Trophoblast cell (in vitro differentiated cells and primary cell): ENCODE measurements around the gene ARHGEF16.

ENCODE experiments used
- DNase-seq, 2 donors: peaks; one replicate each; pipeline ENCODE4 v3.0.0-alpha.2; 2016
- H2AFZ ChIP-seq: 2 replicates; pipeline ENCODE4 v1.6.1; 2013; ENCODE audit warnings: low read length, moderate library complexity, mild to moderate bottlenecking; ENCODE audit not compliant: insufficient read depth, poor library complexity
- H2AK5ac ChIP-seq: 2 replicates; pipeline ENCODE4 v1.6.1; 2013; ENCODE audit warnings: mild to moderate bottlenecking, low read length
- H2BK120ac ChIP-seq: 2 replicates; pipeline ENCODE4 v1.6.1; 2013; ENCODE audit warnings: low read length, mild to moderate bottlenecking, moderate library complexity; ENCODE audit not compliant: insufficient read depth, poor library complexity
- H2BK12ac ChIP-seq: 2 replicates; pipeline ENCODE4 v1.6.1; 2013; ENCODE audit warnings: mild to moderate bottlenecking, low read length, moderate library complexity
- H2BK5ac ChIP-seq: 2 replicates; pipeline ENCODE4 v1.6.1; 2013; ENCODE audit warnings: low read length, low read depth, moderate library complexity, mild to moderate bottlenecking; ENCODE audit not compliant: poor library complexity
- H3K14ac ChIP-seq: 2 replicates; pipeline ENCODE4 v1.6.1; 2013; ENCODE audit warnings: mild to moderate bottlenecking, low read length
- H3K18ac ChIP-seq: 2 replicates; pipeline ENCODE4 v1.6.1; 2013; ENCODE audit warnings: mild to moderate bottlenecking, low read length
- H3K23ac ChIP-seq: 2 replicates; pipeline ENCODE4 v1.6.1; 2013; ENCODE audit warnings: low read length
- H3K27ac ChIP-seq: 2 replicates; pipeline ENCODE4 v1.5.1; 2013; ENCODE audit warnings: low read depth, mild to moderate bottlenecking, inconsistent platforms, low read length, moderate library complexity
- H3K27me3 ChIP-seq: 2 replicates; pipeline ENCODE4 v1.6.1; 2013; ENCODE audit warnings: inconsistent platforms, mild to moderate bottlenecking, low read length, moderate library complexity; ENCODE audit not compliant: insufficient read depth
- H3K36me3 ChIP-seq, 2 experiments: 1 replicate in 1 of 2; 2 replicates in 1 of 2; pipeline ENCODE4 v1.6.1; 2013; ENCODE audit warnings: low read length in 2 of 2, mild to moderate bottlenecking in 2 of 2, moderate library complexity in 1 of 2; ENCODE audit not compliant: insufficient read depth in 2 of 2, control insufficient read depth in 1 of 2
- H3K4ac ChIP-seq: 2 replicates; pipeline ENCODE4 v1.6.1; 2013; ENCODE audit warnings: low read depth, mild to moderate bottlenecking, low read length, moderate library complexity
- H3K4me1 ChIP-seq, 2 experiments: 1 replicate in 1 of 2; 2 replicates in 1 of 2; pipeline ENCODE4 v1.6.1; 2013; ENCODE audit warnings: low read length in 2 of 2, mild to moderate bottlenecking in 2 of 2, moderate library complexity in 1 of 2; ENCODE audit not compliant: insufficient read depth in 2 of 2, control insufficient read depth in 1 of 2
- H3K4me2 ChIP-seq: 2 replicates; pipeline ENCODE4 v1.6.1; 2013; ENCODE audit warnings: inconsistent platforms, mild to moderate bottlenecking, low read length, moderate library complexity
- H3K4me3 ChIP-seq: 2 replicates; pipeline ENCODE4 v1.5.1; 2013; ENCODE audit warnings: mild to moderate bottlenecking, low read depth, low read length, inconsistent platforms
- H3K79me1 ChIP-seq: one replicate; pipeline ENCODE4 v1.6.1; 2013; ENCODE audit warnings: low read length
- H3K79me2 ChIP-seq: 2 replicates; pipeline ENCODE4 v1.6.1; 2013; ENCODE audit warnings: low read length, mild to moderate bottlenecking; ENCODE audit not compliant: control insufficient read depth, insufficient read depth, poor library complexity
- H3K9ac ChIP-seq: 2 replicates; pipeline ENCODE4 v1.6.1; 2013; ENCODE audit warnings: mild to moderate bottlenecking, low read length
- H3K9me3 ChIP-seq: 2 replicates; pipeline ENCODE4 v1.6.1; 2013; ENCODE audit warnings: low read depth, mild to moderate bottlenecking, control low read depth, inconsistent platforms, low read length; ENCODE audit not compliant: insufficient read depth
- H4K12ac ChIP-seq: 2 replicates; pipeline ENCODE4 v1.6.1; 2013; ENCODE audit warnings: low read depth, mild to moderate bottlenecking, low read length, moderate library complexity
- H4K8ac ChIP-seq: 2 replicates; pipeline ENCODE4 v1.6.1; 2013; ENCODE audit warnings: low read depth, mild to moderate bottlenecking, low read length, moderate library complexity
- H4K91ac ChIP-seq: one replicate; pipeline ENCODE4 v1.6.1; 2013; ENCODE audit warnings: low read depth, mild to moderate bottlenecking, low read length, moderate library complexity
- WGBS: extraction: QIAGEN DNeasy Blood & Tissue Kit; methylation state at CpG from one replicate; pipeline ENCODE4 v1.1.7; 2013; ENCODE audit warnings: missing lambda C conversion rate; ENCODE audit not compliant: insufficient read length, insufficient coverage; ENCODE audit errors: extremely low coverage; 5-methylcytosine and 5-hydroxymethylcytosine counted together

ARHGEF16 gene

DNA sequence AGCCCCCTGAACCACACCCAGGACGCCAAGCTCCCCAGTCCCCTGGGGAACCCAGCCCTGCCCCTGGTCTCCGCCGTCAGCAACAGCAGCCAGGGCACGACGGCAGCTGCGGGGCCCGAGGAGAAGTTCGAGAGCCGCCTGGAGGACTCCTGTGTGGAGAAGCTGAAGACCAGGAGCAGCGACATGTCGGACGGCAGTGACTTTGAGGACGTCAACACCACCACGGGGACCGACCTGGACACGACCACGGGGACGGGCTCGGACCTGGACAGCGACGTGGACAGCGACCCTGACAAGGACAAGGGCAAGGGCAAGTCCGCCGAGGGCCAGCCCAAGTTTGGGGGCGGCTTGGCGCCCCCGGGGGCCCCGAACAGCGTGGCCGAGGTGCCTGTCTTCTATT, 42.7 kb upstream of the ARHGEF16 start:
- H2BK5ac ChIP-seq: no peak overlapping the region
- H2BK12ac ChIP-seq: no peak overlapping the region
- no peak for DNase-seq
- H3K79me2 ChIP-seq: no peaks in the 10 kb centered on the region
- no peaks in the 10 kb centered on the region for H3K79me1 ChIP-seq
- no peak overlapping the region for H3K9ac ChIP-seq
- H3K4me2 ChIP-seq: no peak overlapping the region
- no peak overlapping the region for H4K91ac ChIP-seq
- no peak overlapping the region for H2BK120ac ChIP-seq
- no peak overlapping the region for H3K27ac ChIP-seq
- H4K12ac ChIP-seq: no peak overlapping the region
- peaks cover 16% of the 10 kb centered on the region for H3K9me3 ChIP-seq
- no CpG with 5 or more reads among the region's 30 CpGs for WGBS
- no peaks in the 10 kb centered on the region for H3K36me3 ChIP-seq
- no peak overlapping the region for H3K4ac ChIP-seq
- no peak overlapping the region for H2AFZ ChIP-seq
- H3K27me3 ChIP-seq: no peaks in the 10 kb centered on the region
- no peak overlapping the region for H3K4me3 ChIP-seq
- H3K4me1 ChIP-seq: no peaks in the 10 kb centered on the region
- no peak overlapping the region for H3K18ac ChIP-seq
- no peak overlapping the region for H3K23ac ChIP-seq
- H2AK5ac ChIP-seq: no peak overlapping the region
- no peak overlapping the region for H4K8ac ChIP-seq
- no peak overlapping the region for H3K14ac ChIP-seq

DNA sequence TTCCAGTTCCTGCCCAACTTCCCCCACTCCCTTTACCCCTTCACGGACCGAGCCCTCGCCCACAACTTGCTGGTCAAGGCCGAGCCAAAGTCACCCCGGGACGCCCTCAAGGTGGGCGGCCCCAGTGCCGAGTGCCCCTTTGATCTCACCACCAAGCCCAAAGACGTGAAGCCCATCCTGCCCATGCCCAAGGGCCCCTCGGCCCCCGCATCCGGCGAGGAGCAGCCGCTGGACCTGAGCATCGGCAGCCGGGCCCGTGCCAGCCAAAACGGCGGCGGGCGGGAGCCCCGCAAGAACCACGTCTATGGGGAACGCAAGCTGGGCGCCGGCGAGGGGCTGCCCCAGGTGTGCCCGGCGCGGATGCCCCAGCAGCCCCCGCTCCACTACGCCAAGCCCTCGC, 42.1 kb upstream of the ARHGEF16 start:
- Histone ChIP-seq H2BK120ac (no peak overlapping the region), H2BK5ac (no peak overlapping the region), H2BK12ac (no peak overlapping the region), H4K91ac (no peak overlapping the region), H3K4ac (no peak overlapping the region), H4K8ac (no peak overlapping the region), H3K18ac (no peak overlapping the region), H3K14ac (no peak overlapping the region), H4K12ac (no peak overlapping the region), H2AK5ac (no peak overlapping the region), H3K79me1 (no peaks in the 10 kb centered on the region), H2AFZ (no peak overlapping the region), H3K4me1 (no peaks in the 10 kb centered on the region), H3K4me2 (no peak overlapping the region), H3K9me3 (peaks cover 19% of the 10 kb centered on the region), H3K23ac (no peak overlapping the region), H3K4me3 (no peak overlapping the region), H3K9ac (no peak overlapping the region), H3K36me3 (no peaks in the 10 kb centered on the region), H3K27me3 (no peaks in the 10 kb centered on the region), H3K27ac (no peak overlapping the region), H3K79me2 (no peaks in the 10 kb centered on the region)
- no CpG with 5 or more reads among the region's 33 CpGs for WGBS
- no peak for DNase-seq

GRCh38 chr1:3413975-3414710, 40.3 kb upstream of the ARHGEF16 start:
- Histone ChIP-seq H4K12ac (no peak overlapping the region), H3K14ac (no peak overlapping the region), H2BK120ac (no peak overlapping the region), H3K18ac (no peak overlapping the region), H3K23ac (no peak overlapping the region), H3K27ac (no peak overlapping the region), H3K4me1 (no peaks in the 10 kb centered on the region), H4K8ac (no peak overlapping the region), H4K91ac (no peak overlapping the region), H3K27me3 (no peaks in the 10 kb centered on the region), H2BK12ac (no peak overlapping the region), H2BK5ac (no peak overlapping the region), H3K9ac (no peak overlapping the region), H3K4me2 (no peak overlapping the region), H3K79me1 (no peaks in the 10 kb centered on the region), H3K36me3 (no peaks in the 10 kb centered on the region), H3K4me3 (no peak overlapping the region), H3K79me2 (no peaks in the 10 kb centered on the region), H3K9me3 (peaks cover 23% of the 10 kb centered on the region), H2AK5ac (no peak overlapping the region), H2AFZ (no peak overlapping the region), H3K4ac (no peak overlapping the region)
- WGBS: no CpG with 5 or more reads among the region's 34 CpGs
- DNase-seq: no peak

DNA sequence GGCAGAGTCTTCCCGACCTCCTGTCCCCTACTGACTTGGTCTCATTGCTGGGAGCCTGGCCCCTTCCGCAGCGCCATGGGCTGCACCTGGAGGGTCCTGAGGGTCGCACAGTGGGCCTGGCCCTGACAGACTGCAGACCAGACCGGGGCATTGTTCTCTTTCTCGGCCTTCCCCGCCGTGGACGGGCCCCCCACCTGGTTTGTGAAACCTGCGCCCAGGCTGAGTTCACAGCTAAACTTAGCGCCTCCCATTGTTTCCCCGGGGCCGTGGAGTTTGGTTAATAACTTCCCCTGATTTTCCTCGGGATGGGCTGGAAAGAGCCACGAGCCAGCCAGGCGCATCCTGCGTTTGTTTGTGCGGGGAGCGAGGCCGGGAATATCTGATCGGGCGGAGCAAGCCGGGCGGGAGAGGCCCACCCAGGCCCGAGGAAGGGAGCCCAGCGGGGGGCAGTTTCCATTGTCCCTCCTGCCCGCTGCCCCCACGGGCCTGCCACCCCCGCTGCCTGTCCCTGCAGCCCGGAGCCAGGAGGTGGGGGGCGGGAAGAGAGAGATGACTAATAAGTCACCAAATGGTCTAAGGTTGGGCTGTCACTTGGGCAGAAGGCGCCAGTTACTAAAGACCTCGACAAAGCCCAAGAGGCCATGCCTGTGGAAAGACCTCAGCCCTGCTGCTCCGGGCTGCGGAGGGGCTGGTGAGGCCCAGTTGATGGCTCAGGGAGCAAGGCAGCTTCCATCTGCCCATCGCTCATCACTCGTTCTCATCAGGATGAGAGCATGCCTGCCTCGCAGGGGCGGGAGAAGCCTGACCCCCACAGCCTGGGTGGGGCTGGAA, 39.0 kb upstream of the ARHGEF16 start:
- H3K23ac ChIP-seq: no peak overlapping the region
- no peak overlapping the region for H3K18ac ChIP-seq
- peaks cover 18% of the 10 kb centered on the region for H3K9me3 ChIP-seq
- H2BK5ac ChIP-seq: no peak overlapping the region
- no peak overlapping the region for H3K9ac ChIP-seq
- H4K91ac ChIP-seq: no peak overlapping the region
- no peak overlapping the region for H3K4me2 ChIP-seq
- H3K27ac ChIP-seq: no peak overlapping the region
- no peak overlapping the region for H3K4ac ChIP-seq
- no peak overlapping the region for H2AFZ ChIP-seq
- no CpG with 5 or more reads among the region's 39 CpGs for WGBS
- no peak overlapping the region for H3K4me3 ChIP-seq
- no peaks in the 10 kb centered on the region for H3K79me1 ChIP-seq
- no peak overlapping the region for H2BK120ac ChIP-seq
- no peak for DNase-seq
- H3K79me2 ChIP-seq: no peaks in the 10 kb centered on the region
- no peaks in the 10 kb centered on the region for H3K4me1 ChIP-seq
- no peak overlapping the region for H4K12ac ChIP-seq
- no peak overlapping the region for H3K14ac ChIP-seq
- no peaks in the 10 kb centered on the region for H3K36me3 ChIP-seq
- no peak overlapping the region for H2AK5ac ChIP-seq
- H4K8ac ChIP-seq: no peak overlapping the region
- H3K27me3 ChIP-seq: no peaks in the 10 kb centered on the region
- no peak overlapping the region for H2BK12ac ChIP-seq
